ENCODE measurements around the gene FAM163B.
"Not testable (repeated sequence)": the region's sequence is repeated elsewhere in the genome, so short reads cannot be mapped to it uniquely, and the experiment has no call there.

The FAM163B gene

DNA sequence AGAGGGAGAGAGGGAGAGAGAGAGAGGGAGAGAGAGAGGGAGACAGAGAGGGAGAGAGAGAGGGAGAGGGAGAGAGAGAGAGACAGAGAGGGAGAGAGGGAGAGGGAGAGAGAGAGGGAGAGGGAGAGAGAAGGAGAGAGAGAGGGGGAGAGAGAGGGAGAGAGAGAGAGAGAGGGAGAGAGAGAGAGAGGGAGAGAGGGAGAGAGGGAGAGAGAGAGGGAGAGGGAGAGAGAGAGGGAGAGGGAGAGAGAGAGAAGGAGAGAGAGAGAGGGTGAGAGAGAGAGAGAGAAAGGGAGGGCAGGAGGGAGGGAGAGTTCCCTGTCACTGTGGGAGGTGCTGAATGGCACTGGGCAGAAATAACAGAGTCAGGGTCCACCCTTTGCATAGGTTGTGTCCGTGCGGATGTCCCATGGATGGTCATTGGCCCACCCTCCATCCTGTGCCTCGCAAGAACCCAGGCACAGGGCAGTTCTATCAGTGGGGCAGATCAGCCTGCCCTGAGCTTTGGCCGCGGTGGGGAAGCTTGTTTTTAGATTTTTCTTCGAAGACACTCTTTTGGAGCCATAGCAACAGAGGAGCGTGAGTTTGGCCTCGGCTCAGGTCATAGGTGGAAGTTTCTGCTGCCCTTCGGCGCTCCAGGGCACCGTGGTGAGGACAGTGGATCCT is 44.6 kb downstream of the FAM163B start:
- DNase-seq = no peak

DNA sequence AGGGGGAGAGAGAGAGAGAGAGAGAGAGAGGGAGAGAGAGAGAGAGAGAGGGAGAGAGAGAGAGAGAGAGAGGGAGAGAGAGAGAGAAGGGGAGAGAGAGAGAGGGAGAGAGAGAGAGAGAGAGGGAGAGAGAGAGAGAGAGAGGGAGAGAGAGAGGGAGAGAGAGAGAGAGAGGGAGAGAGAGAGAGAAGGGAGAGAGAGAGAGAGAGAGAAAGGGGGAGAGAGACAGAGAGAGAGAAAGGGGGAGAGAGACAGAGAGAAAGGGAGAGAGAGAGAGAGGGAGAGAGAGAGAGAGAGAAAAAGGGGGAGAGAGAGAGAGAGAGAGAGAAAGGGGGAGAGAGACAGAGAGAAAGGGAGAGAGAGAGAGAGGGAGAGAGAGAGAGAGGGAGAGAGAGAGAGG is 45.4 kb downstream of the FAM163B start:
- not testable (repeated sequence) for DNase-seq

- DNase-seq = no peak
These were observed 45.8 kb downstream of the FAM163B start for GRCh38 chr9:133563291-133563796.

DNA sequence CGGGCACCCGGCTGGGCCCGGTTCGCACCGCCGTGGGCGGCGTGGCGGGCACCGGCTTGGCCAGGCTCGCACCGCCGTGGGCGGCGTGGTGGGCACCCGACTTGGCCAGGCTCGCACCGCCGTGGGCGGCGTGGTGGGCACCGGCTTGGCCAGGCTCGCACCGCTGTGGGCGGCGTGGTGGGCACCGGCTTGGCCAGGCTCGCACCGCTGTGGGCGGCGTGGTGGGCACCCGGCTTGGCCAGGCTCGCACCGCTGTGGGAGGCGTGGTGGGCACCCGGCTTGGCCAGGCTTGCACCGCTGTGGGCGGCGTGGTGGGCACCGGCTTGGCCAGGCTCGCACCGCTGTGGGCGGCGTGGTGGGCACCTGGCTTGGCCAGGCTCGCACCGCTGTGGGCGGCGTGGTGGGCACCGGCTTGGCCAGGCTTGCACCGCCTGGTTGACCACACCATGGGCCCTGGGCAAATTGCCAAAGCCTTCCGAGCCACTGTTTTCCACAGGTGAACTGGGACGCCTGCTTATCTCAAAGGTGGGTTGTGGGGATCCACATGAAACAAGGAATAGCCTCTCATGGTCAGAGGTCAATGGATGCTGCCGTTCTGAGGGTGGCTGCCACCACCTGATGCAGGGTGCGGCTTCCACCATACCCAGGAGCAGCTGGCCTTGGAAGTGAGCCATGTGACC is 46.4 kb downstream of the FAM163B start:
- DNase-seq = no peak

DNA sequence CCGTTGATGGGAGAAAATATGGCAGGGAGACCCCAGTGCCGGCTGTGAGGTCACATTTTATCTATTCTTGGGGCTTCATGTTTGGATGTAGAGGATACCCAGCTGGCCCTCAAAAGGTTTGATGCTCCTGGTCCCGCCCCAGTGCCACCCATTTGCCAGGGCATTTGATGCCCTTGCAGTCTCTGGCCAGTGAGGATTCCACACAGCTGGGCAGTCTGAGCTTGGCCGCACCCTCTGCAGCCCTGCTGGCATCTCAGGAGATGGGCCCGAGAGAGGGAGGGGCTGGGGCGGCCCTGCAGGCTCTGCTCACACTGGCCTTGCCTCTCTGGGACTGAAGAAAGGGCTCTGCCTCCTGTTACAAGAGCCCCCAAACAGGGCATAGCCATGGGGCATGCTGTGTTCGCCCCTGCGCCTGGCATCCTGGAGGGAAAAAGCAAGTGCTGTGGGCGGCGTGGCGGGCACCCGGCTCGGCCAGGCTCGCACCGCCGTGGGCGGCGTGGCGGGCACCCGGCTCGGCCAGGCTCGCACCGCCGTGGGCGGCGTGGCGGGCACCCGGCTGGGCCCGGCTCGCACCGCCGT is 47.1 kb downstream of the FAM163B start:
- DNase-seq = no peak

GRCh38 chr9:133560944-133561343 is 48.2 kb downstream of the FAM163B start:
- DNase-seq = no peak

DNA sequence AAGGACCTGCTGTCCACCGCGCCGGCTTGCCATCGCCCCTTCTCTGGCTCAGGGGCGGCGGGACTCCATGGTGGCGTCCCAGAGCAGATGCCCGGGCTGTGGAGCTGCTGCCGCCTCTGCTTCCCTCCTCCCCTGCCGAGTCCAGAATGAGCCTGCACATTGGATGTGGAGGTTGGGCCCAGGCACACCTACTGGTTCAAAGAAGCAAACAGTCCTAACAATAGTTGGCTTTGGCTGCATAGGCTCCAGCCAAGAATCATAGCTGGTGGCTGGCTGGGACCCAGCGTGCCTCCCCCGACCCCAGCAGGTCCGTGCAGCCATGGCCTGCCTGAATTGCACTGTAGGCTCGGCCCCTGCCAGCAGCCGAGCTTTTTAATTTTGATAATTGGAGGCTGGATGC is 48.9 kb downstream of the FAM163B start:
- no peak for DNase-seq

GRCh38 chr9:133558191-133559126 is 50.7 kb downstream of the FAM163B start:
- DNase-seq = peak; percentile 89

DNA sequence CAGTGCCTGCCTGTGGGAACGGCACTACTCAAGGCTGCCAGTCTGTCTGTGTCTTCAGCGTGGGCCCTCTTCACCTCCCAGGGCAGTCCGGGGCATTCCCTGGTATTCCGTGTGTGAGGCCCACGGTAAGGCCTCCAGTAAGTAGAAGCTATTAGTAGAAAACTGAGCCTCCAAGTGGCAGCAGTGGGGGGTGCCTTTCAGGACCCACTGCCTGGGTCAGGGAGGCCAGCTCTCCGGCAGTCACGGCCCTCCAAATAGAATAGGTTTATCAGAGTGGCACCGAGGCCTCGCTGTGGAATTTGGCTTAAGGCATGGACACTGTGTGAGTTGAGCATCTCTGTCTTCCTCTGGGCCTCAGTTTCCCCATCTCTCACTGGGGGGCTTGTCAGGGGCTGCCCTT is 51.6 kb downstream of the FAM163B start:
- no peak for DNase-seq

- DNase-seq = no peak
These were observed 52.8 kb downstream of the FAM163B start for GRCh38 chr9:133556354-133556753.

DNA sequence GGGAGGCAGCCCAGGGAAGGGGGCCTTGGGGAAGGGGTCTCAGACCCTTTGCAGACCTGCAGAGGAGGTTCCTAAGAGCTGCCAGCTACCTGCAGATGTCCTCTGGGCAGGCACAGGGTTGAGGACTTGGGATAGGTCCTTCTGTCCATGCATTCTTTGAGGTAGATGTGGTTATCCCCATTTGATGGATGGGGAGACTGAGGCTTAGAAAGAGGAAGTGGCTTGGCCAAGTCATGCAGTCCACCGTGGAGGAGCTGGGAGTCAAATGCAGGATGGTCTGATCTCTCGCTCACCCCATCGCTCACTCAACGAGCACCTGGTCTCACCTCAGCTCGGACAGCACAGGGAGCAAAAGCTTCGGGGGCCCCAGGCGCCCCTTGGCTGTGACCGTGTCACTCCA is 54.5 kb downstream of the FAM163B start:
- no peak for DNase-seq

DNA sequence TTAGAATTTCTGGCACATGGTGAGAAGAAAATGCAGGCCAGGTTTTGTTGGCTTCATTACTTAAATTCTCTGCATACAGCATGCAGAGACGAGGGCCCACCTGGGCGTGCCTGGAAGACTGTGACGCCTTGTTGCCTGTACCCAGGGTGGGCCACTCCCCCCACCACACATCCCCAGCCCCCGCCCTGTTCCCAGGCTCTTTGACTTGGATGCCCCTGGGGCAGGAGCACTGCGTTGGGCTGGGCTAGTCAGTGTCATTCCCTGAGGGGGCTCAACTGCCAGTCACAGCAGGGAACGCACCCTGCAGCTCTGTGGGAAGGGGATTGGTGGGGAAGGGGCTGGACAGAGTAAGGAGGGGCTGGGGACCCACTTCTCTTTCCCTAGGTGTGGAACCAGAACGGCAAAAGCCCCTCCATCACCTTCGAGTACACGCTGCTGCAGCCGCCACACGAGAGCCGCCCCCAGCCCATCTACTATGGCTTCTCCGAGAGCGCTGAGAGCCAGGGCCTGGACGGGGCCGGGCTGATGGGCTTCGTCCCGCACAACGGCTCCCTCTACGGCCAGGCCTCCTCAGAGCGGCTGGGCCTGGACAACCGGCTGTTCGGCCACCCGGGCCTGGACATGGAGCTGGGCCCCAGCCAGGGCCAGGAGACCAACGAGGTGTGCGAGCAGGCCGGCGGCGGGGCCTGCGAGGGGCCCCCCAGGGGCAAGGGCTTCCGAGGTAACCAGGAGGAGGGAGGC is 55.0 kb downstream of the FAM163B start:
- DNase-seq = no peak

GRCh38 chr9:133553123-133553522 is 56.1 kb downstream of the FAM163B start:
- DNase-seq = no peak

- DNase-seq = no peak
These were observed 57.0 kb downstream of the FAM163B start for GRCh38 chr9:133552236-133552635.

DNA sequence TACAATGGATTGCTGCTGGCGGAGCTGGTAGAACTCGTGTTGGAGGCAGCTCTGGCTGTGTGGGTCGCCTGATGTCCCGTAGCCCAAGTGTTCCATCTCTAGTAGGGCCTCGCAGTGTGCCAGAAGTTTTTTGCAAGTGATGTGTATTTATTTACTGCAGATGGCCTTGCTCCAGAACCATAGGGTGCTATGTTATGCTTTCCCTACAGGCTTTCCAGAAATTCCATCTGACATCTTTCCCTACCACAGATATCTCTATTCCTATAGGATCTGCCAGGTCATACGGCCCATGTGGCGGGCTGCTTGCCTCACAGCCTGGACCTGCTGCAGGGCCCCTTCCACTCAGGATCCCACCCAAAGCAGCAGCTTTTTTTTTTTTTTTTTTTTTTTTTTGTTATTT is 57.7 kb downstream of the FAM163B start:
- no peak for DNase-seq

- DNase-seq = no peak
These were observed 62.1 kb downstream of the FAM163B start for GRCh38 chr9:133547116-133547515.

DNA sequence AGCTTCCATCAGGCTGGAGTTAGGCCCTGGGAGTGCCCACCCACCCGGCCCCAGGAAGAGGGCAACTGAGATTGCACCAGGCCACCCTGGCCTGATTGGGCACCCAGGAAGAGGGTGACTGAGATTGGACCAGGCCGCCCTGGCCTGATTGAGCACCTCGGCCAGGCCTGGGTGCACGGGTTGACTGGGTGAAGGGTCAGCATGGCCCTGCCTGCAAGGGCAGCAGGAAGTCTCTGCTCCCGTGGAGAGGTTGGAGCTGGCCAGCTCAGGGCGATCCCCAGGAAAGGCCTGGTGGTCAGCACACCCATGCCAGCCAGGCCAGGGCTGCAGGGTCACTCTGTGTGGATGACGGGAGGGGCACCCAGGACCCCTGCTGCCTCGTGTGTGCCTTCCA is 62.9 kb downstream of the FAM163B start:
- no peak for DNase-seq

DNA sequence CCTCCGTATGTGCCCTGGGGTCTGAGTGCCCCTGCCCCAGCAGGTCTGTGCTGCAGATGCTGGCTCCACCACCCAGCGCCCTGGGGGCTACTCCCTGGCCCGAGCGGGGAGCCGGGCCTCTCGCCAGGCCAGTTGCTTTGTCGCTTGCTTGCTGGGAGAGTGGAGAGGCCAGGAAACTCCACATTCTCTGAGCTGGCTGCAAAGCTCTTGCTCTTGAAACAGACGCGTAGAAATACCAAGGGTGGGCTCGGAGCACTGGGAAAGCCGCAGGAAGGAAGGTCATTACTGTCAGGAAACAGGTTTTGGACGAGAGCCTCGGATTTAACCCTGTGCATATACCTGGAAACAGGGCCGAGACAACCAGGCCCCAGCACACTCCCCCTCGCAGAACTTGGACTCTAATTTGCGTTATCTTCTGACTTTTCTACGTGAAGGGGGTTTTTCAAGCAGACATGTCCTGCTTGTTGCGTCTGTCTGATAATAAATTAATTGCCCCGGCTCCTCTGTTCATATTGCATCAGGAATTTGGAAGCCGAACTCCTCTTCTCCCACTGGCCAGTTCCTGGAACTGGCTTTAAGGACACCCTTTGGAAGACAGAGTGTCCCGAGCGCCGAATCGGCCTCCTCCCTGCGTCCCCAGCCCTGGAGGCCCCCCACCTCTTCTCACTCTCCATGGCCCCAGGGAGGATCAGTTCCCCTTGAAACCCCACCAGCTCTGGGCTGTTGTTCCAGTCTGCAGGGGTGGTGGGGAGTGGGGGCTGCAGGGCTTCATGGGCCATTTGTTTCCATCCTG is 63.5 kb downstream of the FAM163B start:
- DNase-seq = no peak

GRCh38 chr9:133543772-133544467 is 65.3 kb downstream of the FAM163B start:
- no peak for DNase-seq

DNA sequence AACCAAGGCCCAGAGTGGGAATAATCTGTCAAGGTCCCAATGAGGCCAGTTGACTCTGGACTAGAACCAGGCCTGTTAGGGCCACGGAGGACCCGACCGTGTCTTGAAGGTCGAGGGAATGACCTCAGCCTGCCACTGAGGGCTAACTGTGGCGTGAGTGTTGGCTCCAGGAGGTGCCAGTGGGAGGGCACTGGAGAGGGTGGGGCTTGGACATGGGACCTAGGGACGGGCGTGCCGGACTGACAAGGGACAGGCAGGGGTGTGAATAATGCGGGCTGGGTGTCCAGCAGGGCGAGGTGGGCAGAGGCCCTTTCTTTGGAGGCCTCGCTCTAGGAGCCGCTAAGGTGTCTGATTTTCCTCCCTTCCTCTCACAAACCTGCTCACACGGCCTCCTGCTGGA is 67.2 kb downstream of the FAM163B start:
- DNase-seq = no peak

GRCh38 chr9:133540698-133541025 is 68.5 kb downstream of the FAM163B start:
- DNase-seq = no peak
